ENCODE data around the gene SLC4A3.
A peak's percentile ranks its signal among the peaks of the same experiment; 100 is the strongest.

The SLC4A3 gene

GRCh38 chr2:219612577-219613286 lies 14.7 kb upstream of the SLC4A3 start:
- no peak for DNase-seq (ENCODE audit: low spot score)

GRCh38 chr2:219613461-219614070 lies 13.9 kb upstream of the SLC4A3 start:
- DNase-seq (ENCODE audit: low spot score): no peak

GRCh38 chr2:219614076-219614860 lies 13.2 kb upstream of the SLC4A3 start:
- DNase-seq (ENCODE audit: low spot score): no peak

- DNase-seq (ENCODE audit: low spot score): no peak
These were observed 12.4 kb upstream of the SLC4A3 start for GRCh38 chr2:219615036-219615435.

GRCh38 chr2:219615894-219616293 lies 11.5 kb upstream of the SLC4A3 start:
- DNase-seq (ENCODE audit: low spot score): no peak

GRCh38 chr2:219616550-219616949 lies 10.9 kb upstream of the SLC4A3 start:
- no peak for DNase-seq (ENCODE audit: low spot score)

- DNase-seq (ENCODE audit: low spot score): no peak
These were observed 8.7 kb upstream of the SLC4A3 start for GRCh38 chr2:219618733-219619122.

GRCh38 chr2:219619235-219619634 lies 8.2 kb upstream of the SLC4A3 start:
- DNase-seq (ENCODE audit: low spot score): no peak

- DNase-seq (ENCODE audit: low spot score): no peak
These were observed 6.9 kb upstream of the SLC4A3 start for GRCh38 chr2:219620546-219620945.

GRCh38 chr2:219621935-219622334 lies 5.5 kb upstream of the SLC4A3 start:
- no peak for DNase-seq (ENCODE audit: low spot score)

GRCh38 chr2:219622472-219622871 lies 5.0 kb upstream of the SLC4A3 start:
- no peak for DNase-seq (ENCODE audit: low spot score)

- no peak for DNase-seq (ENCODE audit: low spot score)
These were observed 2.9 kb upstream of the SLC4A3 start for GRCh38 chr2:219624565-219624964.

GRCh38 chr2:219625179-219625578 lies 2.3 kb upstream of the SLC4A3 start:
- DNase-seq (ENCODE audit: low spot score): no peak

- no peak for DNase-seq (ENCODE audit: low spot score)
These were observed 890 bp upstream of the SLC4A3 start for GRCh38 chr2:219626540-219626939.

- no peak for DNase-seq (ENCODE audit: low spot score)
These were observed 980 bp downstream of the SLC4A3 start for GRCh38 chr2:219628235-219628985.

- DNase-seq (ENCODE audit: low spot score): no peak
These were observed 1.8 kb downstream of the SLC4A3 start for GRCh38 chr2:219628986-219629901.

GRCh38 chr2:219629976-219630695 lies 2.7 kb downstream of the SLC4A3 start:
- DNase-seq (ENCODE audit: low spot score): no peak

GRCh38 chr2:219630770-219631405 lies 3.5 kb downstream of the SLC4A3 start:
- DNase-seq (ENCODE audit: low spot score): peak; percentile 18

GRCh38 chr2:219631406-219631891 lies 4.0 kb downstream of the SLC4A3 start:
- no peak for DNase-seq (ENCODE audit: low spot score)
